Fibroblast of gingiva (primary cell): ENCODE results near the gene CC2D2B.
"Not testable (repeated sequence)": the region's sequence is repeated elsewhere in the genome, so short reads cannot be mapped to it uniquely, and the experiment has no call there.

Source experiments
- DNase-seq: peaks from one replicate; pipeline ENCODE4 v3.0.0-alpha.2; 2011; ENCODE audit warnings: low read depth

Gene CC2D2B

DNA sequence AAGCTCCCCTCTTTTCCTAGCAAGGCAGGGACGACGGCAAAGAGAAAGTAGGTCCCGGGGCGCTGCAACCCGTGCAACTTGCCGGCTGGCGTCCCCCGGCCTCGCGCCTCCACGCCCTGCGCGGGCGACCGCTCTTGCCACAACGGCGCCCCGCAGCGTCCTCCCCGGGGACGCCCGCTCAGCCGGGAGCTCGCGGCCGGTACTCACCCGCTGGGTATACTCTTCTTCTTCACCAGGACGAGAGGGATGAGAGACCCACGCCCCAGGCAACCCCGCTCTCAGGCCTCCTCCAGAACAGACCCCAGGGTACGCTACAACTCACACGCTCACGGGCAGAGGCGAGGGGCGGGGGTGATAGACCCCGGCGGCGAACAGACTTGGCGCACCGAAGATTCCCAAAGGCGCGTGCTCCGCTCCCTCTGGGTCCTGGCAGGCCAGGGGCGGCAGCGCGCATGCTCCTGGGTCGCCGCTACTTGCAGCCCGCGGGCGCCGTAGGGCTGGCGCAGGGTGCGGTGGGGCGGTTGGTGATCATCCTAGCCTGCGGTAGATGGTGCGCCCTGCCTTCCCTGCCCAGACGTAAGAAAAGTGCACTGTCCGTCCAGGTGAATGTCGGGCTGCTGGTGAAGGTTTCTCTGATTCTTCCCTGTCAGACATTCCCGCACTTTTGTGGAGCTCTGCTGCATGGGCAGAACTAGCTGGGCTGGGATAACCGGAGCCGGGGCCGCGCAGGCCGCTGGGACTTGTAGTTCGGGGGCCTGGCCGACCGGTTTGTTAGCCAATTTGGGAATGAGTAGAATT, at the start of gene CC2D2B:
Gene CC2D2B (plus strand): TSS at position 520 of the 798 bp plus-strand sequence. CDS start 3,349 bp downstream, outside the sequence.
- DNase-seq: peak; percentile 78

DNA sequence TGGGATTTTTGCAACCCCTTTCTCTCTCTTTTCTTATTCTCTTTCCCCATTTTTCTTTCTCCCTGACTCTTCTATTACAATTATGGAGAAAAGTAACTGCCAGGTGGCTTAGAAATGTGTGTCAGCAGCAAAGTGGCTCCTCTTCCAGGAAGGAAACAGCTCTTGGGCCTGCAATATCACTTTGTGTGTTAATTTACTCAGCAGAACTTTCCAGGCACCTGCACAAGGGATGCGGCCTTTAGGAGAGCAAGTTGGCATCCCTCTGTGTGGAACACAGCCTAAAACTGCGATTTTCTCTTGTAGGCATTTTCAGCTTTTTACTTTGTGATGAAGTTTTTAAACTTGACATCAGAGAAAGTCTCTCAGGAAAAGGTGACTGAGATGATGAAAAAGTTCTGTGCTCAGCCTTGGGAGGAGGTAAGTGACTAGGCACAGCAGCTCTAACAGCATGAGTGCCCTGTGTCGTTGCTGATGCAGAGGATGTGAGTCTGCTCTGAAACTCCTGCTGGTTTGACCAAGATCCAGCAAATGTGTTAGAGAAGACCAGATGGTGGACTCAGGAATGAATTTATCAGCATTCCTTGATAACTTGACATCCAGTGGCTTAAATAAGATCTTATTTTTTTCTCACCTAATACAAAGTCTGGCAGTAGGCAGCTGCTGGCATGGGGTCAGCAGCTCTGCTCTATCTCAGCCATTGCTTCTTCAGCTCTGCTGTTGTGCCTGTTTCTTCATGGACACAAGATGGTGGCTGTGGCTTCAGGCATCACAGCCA, 47.4 kb upstream of the CC2D2B start:
- DNase-seq: no peak

DNA sequence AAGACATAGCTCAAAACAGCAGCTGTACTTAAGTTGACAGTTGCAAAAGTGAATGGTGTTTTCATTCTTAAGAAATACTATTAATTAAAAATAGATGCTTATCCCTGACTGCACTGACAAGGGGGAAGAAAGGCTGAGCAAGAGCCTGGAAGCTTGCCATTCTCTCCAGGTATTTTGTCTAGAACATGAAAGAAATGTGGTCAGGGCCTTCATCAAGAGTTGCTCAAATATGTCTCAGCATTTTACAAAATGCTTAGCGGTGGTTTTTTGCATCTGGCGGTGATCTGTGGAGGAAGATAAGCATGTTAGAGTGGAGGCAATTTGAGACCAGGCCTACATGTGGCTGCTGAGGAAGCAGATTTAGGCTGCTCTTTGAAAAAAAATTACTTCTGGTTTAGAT, 46.4 kb upstream of the CC2D2B start:
- DNase-seq: no peak

DNA sequence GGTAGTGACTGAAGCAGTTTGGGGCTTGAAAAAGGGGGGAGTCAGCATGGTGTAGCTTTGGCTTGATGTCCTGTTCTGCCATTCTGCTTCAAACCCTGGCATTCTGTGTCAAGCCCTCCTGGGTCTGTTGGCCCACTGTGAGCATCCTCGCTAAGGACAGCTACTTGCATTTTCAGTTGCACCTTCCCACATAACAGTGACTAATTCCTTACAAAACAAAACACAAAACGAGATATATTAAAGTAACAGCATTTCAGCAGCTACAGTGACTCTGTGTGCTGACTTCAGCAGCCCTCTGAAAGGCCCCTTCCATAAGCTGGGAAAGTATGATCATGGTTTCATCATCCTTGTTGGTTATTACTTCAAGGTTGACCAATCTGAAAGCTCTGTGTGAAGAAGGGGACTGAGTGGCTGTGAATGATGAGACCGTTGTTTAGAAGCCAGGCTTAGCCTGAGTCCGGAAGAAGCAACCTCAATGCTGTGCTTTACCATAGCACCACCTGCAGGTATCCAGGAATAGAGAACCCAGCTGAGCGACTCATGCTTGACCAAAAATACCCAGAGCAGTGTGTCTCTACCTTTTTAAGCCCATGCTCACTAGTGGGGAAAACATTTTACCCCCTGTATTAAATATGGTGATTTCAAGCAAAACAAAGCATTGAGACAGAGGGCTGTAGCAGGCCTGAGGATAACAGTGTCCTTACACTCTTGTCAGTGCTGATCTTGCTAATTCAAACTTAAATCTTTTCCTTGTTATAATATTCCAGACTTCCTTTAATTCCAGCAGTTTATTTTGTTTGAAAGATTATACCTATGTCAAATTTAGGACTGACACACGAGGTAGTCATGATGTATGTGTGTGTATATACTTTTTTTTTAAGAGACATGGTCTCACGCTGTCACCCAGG, 42.6 kb upstream of the CC2D2B start:
- DNase-seq: peak; percentile 91

DNA sequence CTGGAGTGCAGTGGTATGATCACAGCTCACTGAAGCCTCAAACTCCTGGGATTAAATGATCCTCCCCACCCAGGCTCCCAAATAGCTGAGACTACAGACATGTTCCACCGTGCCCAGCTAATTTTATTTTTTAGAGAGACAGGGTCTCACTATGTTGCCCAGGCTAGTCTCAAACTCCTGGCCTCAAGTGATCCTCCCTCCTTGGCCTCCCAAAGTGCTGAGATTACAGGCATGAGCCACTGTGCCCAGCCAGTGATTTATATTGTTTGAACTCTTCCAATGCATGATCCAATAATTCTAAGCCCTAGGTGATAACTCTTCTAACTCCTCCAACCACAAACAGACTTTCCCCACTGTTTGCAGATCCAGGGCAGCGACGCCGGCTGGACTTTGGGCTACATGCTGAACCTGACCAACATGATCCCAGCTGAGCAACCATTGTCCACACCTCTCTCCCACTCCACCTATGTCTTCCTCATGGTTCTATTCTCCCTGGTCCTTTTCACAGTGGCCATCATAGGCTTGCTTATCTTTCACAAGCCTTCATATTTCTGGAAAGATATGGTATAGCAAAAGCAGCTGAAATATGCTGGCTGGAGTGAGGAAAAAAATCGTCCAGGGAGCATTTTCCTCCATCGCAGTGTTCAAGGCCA, 41.8 kb upstream of the CC2D2B start:
- DNase-seq: no peak

GRCh38 chr10:95866467-95866842, 41.3 kb upstream of the CC2D2B start:
- no peak for DNase-seq

DNA sequence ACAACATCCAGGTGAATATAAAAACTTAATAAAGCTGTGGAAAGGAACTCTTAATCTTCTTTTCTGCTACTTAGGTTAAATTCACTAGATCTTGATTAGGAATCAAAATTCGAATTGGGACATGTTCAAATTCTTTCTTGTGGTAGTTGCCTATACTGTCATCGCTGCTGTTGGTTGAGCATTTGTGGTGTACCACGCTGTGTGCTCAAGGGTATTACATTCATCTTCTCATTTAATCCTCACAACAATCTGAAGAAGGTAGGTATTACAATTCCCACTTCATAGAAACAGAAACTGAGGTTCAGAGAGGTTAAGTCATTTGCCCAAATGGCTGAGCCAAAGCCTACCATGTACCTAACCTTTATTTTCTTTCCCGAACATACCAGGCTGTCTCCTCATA, 39.9 kb upstream of the CC2D2B start:
- no peak for DNase-seq

DNA sequence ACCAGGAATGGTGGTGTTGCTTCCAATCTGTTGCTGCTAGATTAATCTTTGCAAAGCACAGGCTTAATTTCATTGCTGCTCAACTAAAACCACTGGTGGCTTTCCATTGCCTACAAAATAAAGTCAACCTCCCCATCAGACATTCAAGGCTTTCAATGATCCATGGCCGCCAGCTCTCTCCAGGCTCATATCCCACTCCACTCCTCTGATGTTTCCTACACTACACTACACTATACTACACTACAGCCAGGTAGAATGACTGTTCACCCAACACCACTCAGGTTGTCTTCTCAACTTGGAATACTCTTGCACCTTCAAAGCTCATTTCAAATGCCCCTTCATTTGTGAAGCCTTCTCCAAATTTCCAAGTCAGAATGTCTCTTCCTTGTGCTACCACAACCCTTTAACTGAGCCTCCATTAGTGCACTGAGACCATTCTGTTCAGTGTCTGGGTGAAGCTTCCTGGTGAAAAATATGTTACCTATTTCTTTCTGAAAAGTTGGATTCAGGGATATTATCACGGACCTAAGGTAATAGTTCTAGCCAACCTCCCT, 35.5 kb upstream of the CC2D2B start:
- no peak for DNase-seq

DNA sequence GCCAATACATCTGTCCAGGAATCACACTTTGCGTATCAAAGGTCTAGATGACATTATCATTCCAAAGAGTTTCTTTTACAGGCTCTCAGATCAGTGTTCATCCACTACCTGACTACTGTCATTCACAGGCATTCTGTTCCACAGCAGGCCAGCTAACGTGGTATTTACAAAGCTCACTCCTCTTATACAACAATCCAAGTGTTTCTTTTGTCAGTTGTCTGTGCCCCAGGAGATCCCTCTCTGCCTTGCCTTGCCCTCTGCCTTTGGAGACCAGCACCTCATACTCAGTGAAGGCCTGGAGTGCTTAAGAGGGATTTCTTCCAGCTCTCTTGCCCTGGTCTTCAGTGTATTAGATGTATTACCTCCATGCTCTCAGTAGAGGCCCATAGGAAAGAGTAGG, 34.6 kb upstream of the CC2D2B start:
- DNase-seq: no peak

DNA sequence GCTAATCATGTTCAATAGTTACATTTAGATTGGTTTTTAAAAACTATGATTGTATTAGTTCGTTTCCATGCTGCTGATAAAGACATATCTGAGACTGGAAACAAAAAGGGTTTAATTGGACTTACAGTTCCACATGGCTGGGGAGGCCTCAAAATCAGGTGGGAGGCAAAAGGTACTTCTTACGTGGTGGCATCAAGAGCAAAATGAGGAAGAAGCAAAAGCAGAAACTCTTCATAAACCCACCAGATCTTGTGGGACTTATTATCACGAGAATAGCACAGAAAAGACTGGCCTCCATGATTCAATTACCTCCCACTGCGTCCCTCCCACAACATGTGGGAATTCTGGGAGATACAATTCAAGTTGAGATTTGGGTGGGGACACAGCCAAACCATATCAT, 34.1 kb upstream of the CC2D2B start:
- DNase-seq: no peak

DNA sequence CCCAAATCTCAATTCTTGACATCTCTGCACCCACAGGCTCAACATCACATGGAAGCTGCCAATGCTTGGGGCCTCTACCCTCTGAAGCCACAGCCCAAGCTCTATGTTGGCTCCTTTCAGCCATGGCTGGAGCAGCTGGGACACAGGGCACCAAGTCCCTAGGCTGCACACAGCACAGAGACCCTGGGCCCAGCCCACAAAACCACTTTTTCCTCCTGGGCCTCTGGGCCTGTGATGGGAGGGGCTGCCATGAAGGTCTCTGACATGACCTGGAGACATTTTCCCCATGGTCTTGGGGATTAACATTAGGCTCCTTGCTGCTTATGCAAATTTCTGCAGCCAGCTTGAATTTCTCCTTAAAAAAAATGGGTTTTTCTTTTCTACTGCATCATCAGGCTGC, 33.0 kb upstream of the CC2D2B start:
- DNase-seq: not testable (repeated sequence)

DNA sequence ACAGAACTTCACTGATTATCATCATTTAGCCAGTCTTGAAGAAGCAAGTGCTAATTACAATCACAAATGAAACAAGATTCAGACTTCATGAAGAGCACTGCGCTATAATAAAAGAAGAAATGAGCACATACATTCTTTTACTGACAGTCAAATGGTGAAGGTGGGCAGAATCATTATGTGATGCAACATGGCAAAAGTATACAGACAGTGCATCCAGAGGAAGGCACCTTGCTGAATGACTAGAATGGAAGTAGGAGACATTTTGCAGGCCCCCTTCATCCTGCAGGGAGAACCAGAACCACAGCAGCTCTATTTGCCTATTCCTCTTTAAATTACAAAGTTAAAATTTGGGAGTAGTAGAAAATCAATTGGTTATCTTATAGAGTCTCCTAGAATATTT, 31.0 kb upstream of the CC2D2B start:
- no peak for DNase-seq

GRCh38 chr10:95877881-95878280, 29.9 kb upstream of the CC2D2B start:
- DNase-seq: no peak

DNA sequence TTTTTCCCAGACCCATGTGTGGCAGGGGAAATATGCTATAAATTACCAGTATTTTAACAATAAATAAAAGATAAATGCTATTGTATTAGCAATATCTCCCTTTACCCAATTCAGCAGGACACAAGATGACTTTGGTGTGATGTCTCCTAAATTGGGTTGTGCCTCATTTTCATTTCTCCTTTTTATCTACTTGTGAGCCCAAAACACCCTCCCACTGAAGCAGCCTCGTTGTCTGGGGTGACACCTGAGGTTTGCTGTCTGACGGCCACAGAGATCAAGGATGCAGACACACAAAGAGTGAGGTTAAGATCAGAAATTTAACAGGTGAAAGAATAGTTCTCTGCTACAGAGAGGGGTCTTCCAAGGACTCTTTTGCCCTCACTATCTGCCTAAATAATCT, 27.1 kb upstream of the CC2D2B start:
- no peak for DNase-seq

DNA sequence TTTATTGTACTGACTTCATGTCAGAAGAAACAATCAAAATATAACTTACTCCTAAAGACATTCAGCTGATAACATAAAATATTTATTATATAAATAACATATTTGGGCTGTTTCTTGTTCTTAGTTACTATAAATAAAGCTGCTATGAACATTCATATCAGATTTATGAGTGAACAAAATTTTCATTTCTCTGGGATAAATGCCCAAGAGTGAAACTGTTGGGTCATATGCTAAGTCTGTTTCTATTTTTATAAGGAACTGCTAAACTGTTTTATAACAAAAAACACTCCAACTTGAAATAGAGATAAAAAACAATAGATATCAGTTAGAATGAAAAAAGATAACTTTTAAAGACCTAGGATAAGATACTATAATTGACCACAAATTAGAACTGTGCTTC, 26.5 kb upstream of the CC2D2B start:
- DNase-seq: peak; percentile 30

DNA sequence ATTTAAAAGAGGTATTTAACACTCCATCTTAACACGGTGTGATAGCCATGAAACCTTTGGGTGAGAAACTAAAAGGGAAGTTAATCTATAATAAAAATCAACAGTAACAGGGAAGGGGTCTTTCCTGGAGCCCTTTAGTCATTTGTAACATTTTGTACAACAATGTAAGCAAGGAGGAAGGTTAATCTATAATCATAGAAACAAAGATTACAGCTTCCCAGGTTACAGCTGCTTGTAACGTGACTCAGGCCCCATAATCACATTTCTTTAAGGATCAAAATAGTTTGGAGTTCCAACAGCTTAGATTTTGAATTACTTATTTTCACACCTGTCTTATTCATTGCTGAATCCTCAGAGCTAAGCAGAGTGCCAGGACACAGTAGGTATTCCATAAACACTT, 17.9 kb upstream of the CC2D2B start:
- DNase-seq: no peak

DNA sequence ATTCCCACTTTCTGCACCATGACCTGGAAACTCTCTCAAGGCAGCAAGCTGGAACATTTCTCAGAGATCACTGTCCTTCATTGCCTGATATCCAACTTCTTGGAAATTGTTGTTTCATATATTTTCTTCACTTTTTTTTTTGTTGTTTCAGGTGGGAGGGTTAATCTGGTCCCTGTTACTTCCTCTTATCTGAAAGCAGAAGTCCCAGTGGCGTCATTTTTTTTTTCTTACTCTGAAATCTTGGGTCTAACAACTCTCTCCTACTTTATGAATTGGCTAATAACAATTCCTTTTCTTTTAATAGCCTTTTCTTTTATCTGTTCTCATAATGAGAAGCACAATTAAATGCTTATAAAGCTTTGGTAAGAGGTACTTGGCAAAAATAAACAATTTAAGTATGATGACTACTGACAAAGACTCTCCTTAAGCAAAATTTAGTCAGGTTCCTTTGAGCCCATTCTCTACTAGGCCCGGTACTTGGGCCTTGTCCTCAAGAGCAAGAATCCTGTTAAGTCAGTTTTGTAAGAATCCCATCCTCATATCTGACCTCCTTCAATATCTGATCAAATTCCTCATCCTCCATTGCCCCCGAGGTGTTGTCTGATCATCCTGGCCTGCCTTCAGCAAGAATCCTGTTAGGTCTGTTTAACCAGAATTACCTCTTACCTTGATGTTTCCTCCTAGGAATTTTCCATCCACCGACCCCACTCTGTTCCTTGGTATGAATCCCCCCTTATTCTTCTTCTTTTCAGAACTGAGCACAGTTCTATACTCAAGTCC, 11.5 kb upstream of the CC2D2B start:
- no peak for DNase-seq

DNA sequence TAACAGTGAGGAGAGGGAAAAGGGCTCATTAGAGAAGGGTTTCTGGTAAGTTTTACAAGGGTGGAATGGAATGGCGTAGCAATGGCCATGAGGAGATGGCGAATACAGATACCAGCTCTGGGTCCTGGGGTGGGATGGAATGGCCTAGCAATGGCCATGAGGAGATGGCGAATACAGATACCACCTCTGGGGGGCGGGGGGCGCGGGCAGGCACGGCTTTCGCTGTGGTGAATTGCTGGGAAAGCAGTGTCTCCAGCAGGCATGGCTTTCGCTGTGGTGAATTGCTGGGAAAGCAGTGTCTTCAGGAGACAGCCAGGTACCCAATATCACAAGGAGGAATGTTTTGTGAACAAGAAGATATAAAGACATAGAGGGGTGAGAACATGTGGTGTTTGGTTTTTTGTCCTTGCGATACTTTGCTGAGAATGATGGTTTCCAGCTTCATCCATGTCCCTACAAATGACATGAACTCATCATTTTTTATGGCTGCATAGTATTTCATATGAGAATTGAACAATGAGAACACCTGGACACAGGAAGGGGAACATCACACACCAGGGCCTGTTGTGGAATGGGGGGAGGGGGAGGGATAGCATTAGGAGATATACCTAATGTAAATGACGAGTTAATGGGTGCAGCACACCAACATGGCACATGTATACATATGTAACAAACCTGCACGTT, 1.7 kb upstream of the CC2D2B start:
- not testable (repeated sequence) for DNase-seq

DNA sequence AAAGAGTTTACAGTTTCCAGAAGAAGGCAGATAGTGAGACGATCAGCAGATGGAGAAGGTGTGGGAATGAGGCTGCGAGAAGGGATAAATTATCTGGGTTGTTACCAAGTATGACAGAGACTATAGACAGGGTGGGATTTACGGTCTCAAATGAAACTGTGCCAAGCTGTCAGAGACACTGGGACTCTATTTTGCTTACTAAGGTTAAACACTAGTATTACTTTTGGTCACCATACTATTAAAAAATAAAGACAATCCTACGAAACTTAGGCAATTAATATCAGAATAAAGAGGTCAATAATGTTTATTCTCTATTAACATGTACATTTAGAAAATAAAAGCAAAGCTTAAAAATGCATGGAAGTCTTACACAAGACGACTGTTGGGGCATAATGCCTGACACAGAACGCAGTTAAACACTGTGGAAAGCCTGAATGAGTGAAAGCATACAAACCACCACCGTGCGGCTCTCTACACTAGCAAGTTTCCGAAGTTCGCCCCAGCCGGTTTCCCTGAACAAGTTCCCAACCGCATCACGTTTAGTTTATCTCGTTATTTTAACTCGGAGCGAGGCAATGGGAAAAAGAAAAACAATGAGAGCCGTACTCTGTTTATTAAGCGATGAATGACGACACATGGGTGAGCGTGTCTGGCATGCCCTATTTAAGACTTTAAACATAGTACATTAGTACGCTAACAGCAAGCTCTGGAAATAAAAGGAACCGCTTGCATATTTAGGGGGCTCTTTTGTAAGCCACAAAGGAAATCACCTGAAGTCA, 909 bp upstream of the CC2D2B start:
- DNase-seq: peak; percentile 61
